Measurements from ENCODE around the gene UNC93A.

- TF ChIP-seq MXI1 (conservative IDR thresholded peaks at IDR 0.05; ENCODE audit: poor library complexity, severe bottlenecking) (no peak), EZH2 (IDR thresholded peaks at IDR 0.05; ENCODE audit: borderline replicate concordance, insufficient read depth, low read length, poor library complexity, severe bottlenecking) (no peak), CTCF (IDR thresholded peaks at IDR 0.05; ENCODE audit: poor library complexity, severe bottlenecking) (no peak)
Observed at GRCh38 chr6:167272696-167273379, 18.3 kb upstream of the UNC93A start.

Data from neural cell (in vitro differentiated cells).